SKM-1 treated with dmso at 0.1 percent for 144 hours (cell line): ENCODE measurements around the gene WIPF3.

Experiments
- DNase-seq: peaks from one replicate; lab custom pipeline; 2025; ENCODE audit not compliant: unreplicated experiment; lab: John Stamatoyannopoulos, UW

The WIPF3 gene

GRCh38 chr7:29906200-29907022, 100.1 kb downstream of the WIPF3 start:
- DNase-seq, result no peak

- no peak for DNase-seq
Measured at GRCh38 chr7:29914180-29914579, 107.9 kb downstream of the WIPF3 start.

- no peak for DNase-seq
Measured at GRCh38 chr7:29915481-29916215, 109.3 kb downstream of the WIPF3 start.

- no peak for DNase-seq
Measured at GRCh38 chr7:29917641-29918040, 111.3 kb downstream of the WIPF3 start.

- no peak for DNase-seq
Measured at GRCh38 chr7:29918850-29919249, 112.5 kb downstream of the WIPF3 start.

- no peak for DNase-seq
Measured at GRCh38 chr7:29919790-29920189, 113.5 kb downstream of the WIPF3 start.

GRCh38 chr7:29920491-29920890, 114.2 kb downstream of the WIPF3 start:
- no peak for DNase-seq

GRCh38 chr7:29921404-29922010, 115.2 kb downstream of the WIPF3 start:
- DNase-seq, result peak; percentile 47

GRCh38 chr7:29922921-29923700, 116.8 kb downstream of the WIPF3 start:
- DNase-seq, result no peak

GRCh38 chr7:29924006-29924405, 117.7 kb downstream of the WIPF3 start:
- no peak for DNase-seq

- no peak for DNase-seq
Measured at GRCh38 chr7:29924684-29925083, 118.4 kb downstream of the WIPF3 start.

- no peak for DNase-seq
Measured at GRCh38 chr7:29926216-29926615, 119.9 kb downstream of the WIPF3 start.

- no peak for DNase-seq
Measured at GRCh38 chr7:29926741-29927140, 120.4 kb downstream of the WIPF3 start.

- DNase-seq, result no peak
Measured at GRCh38 chr7:29929018-29929807, 122.9 kb downstream of the WIPF3 start.

- DNase-seq, result no peak
Measured at GRCh38 chr7:29935111-29935510, 128.8 kb downstream of the WIPF3 start.

- DNase-seq, result no peak
Measured at GRCh38 chr7:29937132-29937531, 130.8 kb downstream of the WIPF3 start.

GRCh38 chr7:29940199-29940598, 133.9 kb downstream of the WIPF3 start:
- no peak for DNase-seq

GRCh38 chr7:29945259-29945809, 139.0 kb downstream of the WIPF3 start:
- DNase-seq, result no peak

GRCh38 chr7:29946428-29947186, 140.3 kb downstream of the WIPF3 start:
- peak; percentile 21 for DNase-seq
